Stimulated activated CD8-positive, alpha-beta memory T cell treated with anti-CD3 and anti-CD28 coated beads, Interleukin-15, amount 100 ng/mL, for 48 hours (primary cell): ENCODE measurements around the gene JARID2.

Source experiments
- DNase-seq, 2 donors: peaks; one replicate each; pipeline ENCODE4 v3.0.0-alpha.2; 2020; ENCODE audit warnings: low read depth in 2 of 2

The JARID2 gene

DNA sequence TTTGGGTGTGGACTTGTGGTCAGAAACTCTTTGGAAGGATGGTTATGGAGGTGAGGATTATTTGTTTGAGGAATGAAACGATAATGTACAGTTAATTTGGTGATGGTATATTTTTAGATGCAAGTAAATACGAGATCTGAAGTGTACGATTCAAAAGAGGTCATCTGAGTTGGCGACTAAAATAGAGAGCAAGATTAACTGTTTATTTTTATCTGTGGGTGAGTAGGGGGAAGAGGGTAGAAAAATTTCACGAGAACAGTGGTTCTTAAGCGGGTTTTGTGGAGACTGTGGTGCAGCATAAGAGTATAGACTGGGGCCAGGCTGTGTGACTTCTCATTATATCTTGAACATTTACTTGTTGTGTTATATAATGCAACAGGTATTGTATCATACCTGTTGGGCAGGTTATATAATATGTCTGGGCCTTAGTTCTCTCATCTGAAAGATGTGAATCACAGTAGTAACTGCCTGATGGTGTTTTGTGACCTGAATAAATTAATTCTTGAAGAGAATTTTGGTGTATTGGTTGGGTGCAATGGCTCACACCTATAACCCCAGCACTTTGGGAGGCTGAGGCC is 171.2 kb downstream of the JARID2 start:
- no peak for DNase-seq

GRCh38 chr6:15417811-15418210 is 171.9 kb downstream of the JARID2 start:
- DNase-seq = peak; percentile 33 to 45

- DNase-seq = no peak
Measured at GRCh38 chr6:15419493-15419892, 173.6 kb downstream of the JARID2 start.

- no peak for DNase-seq
Measured at GRCh38 chr6:15420959-15421438, 175.1 kb downstream of the JARID2 start.

- DNase-seq = peak; percentile 21 to 28
Measured at GRCh38 chr6:15421945-15422733, 176.3 kb downstream of the JARID2 start.

DNA sequence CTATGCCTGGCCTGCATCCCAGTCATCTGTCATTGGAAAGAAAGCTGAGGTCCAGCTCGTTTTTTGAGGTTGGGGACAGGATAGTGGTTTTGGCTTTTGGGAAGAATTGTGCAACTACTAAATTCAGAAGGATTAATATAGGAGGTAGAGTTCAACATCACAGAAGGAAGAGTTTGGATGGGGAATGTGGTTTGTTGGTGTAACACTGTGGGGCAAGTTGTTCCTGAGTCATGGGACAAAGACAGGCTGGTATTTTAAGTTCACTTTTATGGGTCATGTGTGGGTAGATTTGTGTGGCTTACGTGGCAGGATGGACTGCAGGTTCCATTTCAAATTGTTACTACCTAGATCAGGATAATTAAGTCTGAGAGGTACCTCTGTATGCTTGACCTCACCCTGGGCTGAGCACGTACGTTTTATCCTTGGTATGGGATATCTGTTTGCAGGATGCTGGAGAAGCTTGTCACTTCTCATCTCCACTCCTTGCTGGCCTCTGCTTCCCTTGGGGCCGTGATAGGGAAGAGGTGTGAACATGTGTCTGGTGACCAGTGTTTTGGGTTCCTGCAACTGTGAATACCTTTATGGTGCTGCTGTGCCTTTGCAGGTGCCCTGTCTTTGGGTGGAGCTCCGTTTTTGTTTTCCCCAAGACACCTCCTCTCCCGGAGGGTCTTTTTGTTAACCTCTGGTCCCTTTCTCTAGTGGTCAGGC is 177.6 kb downstream of the JARID2 start:
- no peak for DNase-seq

GRCh38 chr6:15425947-15426346 is 180.1 kb downstream of the JARID2 start:
- no peak for DNase-seq

DNA sequence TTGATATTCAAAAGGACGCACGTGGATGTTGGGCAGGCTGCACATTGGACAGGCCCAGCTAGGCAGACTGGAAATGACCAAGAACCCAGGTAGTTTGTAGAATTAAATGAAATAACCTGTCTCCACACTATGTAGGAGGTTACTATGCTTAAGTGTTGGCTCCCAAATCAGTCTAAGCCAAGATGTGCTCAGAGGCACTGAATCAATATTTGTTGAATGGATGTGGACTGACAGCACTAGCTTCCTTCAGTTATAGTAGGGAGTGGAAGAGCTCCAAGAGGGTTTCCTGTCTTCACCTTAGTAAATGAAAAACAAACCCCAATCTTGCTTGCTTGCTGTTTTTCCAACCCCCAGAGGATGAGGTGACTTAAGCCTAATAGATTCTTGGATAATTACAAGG is 180.5 kb downstream of the JARID2 start:
- DNase-seq = no peak

GRCh38 chr6:15426901-15427300 is 181.0 kb downstream of the JARID2 start:
- DNase-seq = no peak

DNA sequence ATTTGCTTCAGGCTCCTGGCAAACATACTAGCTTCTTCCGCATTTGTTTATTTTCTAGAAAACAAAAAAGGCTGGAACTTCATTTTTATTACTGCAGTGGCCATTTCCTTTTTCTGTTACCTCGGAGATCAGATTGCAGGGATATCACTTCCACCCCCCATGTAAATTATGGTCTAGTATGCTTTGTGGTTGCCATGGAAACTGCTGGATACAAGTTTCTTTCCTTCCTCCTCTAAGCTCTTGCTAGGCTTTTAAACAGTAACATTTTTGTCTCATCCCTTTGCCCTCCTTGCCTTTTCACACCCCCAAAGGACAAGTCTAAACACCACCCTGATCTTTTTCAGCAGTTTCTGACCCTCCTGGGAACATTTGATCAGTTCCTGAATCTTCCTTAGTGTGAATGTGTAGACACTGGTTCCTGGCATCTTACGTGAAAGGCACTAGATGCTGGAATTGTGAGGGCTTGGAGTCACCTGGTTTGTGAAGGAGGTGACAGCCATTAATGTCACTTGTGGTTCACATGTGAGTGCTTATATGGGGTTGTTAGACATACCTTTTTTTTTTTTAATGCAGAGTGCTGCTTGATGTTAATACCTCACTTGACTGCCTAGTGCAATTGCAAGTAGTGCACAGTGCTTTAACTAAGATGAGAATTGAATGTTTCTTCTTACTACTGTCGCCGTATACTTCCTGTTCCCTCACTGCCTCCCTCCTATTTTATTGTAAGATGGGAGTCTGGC is 181.6 kb downstream of the JARID2 start:
- DNase-seq = no peak

- DNase-seq = no peak
Measured at GRCh38 chr6:15429141-15430110, 183.6 kb downstream of the JARID2 start.

- no peak for DNase-seq
Measured at GRCh38 chr6:15430186-15430585, 184.3 kb downstream of the JARID2 start.

DNA sequence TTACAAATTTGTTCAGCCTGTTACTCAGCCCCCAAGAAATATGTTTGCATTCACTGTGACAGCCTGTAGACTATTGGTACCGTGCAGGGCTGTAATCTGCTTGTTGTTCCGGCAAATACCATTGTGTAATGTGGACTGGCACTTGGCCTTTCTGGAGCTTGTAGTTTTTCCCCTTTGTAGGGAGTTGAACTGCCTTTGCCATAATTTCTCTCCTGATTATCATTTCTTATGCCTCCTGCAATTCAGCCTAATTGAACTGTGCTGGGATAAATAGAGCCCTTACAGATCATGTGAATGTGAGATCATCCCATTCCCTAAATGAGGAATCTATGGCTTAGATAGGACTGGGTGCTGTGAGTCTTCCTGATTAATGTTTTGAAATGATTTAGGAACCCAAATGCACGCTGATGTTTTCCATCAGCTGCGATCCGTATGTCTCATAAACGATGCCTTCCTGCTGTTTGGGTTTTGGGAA is 185.1 kb downstream of the JARID2 start:
- DNase-seq = no peak

GRCh38 chr6:15431762-15432483 is 186.1 kb downstream of the JARID2 start:
- no peak for DNase-seq

DNA sequence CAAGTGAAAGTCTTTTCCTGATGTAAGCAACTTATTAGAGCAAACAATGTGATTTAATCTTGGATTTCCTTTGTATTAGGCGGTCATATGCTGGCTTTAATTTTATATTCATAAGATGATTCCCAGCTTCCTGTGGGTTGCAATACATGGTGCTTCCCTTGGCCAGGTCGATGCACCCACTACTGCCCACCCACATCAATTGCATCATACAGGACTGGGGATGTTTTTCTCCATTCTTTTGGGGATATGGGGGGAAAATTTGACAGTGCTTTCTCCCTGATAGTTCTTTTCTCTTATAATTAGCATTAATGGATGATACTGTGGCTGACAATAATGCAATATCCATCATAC is 187.6 kb downstream of the JARID2 start:
- no peak for DNase-seq

GRCh38 chr6:15434263-15434662 is 188.4 kb downstream of the JARID2 start:
- DNase-seq = no peak

GRCh38 chr6:15434823-15435380 is 189.0 kb downstream of the JARID2 start:
- DNase-seq = no peak

- no peak for DNase-seq
Measured at GRCh38 chr6:15435468-15435867, 189.6 kb downstream of the JARID2 start.

- DNase-seq = no peak
Measured at GRCh38 chr6:15436451-15436850, 190.6 kb downstream of the JARID2 start.

- DNase-seq = no peak
Measured at GRCh38 chr6:15437090-15437635, 191.3 kb downstream of the JARID2 start.
